ENCODE results near the gene CZIB. TPM values are rescaled to one million over a fixed set of nuclear protein-coding genes. Genes with fewer than 3 reads are reported as not detected.

CZIB gene
- total and polyA plus RNA-seq, 2 of the 4 experiments (the other 2 are of a cell fraction): 41.0 to 58.9 TPM

GRCh38 chr1:53183095-53183990 lies 37.1 kb downstream of the CZIB start:
- H3K4me1 ChIP-seq (ENCODE audit: control insufficient read depth, insufficient read depth, low read length): peaks cover 49% of the 10 kb centered on the region
- H3K4ac ChIP-seq (ENCODE audit: low read depth, low read length): peak overlapping the region; percentile 97
- H3K27ac ChIP-seq (ENCODE audit: insufficient read depth, low read length): peak overlapping the region; percentile 98
- H3K4me3 ChIP-seq (ENCODE audit: insufficient read depth, low read depth, low read length): no peak overlapping the region
- CTCF ChIA-PET: interaction anchor here (1.0 kb wide), 1 partner anchor 71 kb away, joined by 3 read pairs; no protein-coding TSS in a partner anchor
- peaks cover 50% of the 10 kb centered on the region for H3K9me1 ChIP-seq (ENCODE audit: insufficient read depth, low read length)
- H3K56ac ChIP-seq (ENCODE audit: extremely low read depth, insufficient read depth, low read length): peak overlapping the region; percentile 63; the same call in 1 of the 2 replicates
- peak overlapping the region; percentile 92 for H4K5ac ChIP-seq (ENCODE audit: low read depth, low read length)
- no peaks in the 10 kb centered on the region for H4K20me1 ChIP-seq (ENCODE audit: insufficient read depth, low read length)
- peak overlapping the region; percentile 97; the same call in 2 of the 3 replicates for H2BK15ac ChIP-seq (ENCODE audit: low read depth, low read length)
- H3K14ac ChIP-seq (replicated peaks; ENCODE audit: low read depth, low read length): peak overlapping the region; percentile 97
- in situ Hi-C loops (cut with MboI; ENCODE audit: low sequenced_read_pairs): loop anchor here (10.0 kb wide), 2 partner anchors 279 to 479 kb away; no protein-coding TSS in a partner anchor
- dilution Hi-C loops (cut with HindIII; ENCODE audit: low sequenced_read_pairs, unreplicated experiment): no loop called here
- peak overlapping the region; percentile 97 for H2AK5ac ChIP-seq (ENCODE audit: low read depth, low read length)
- no peaks in the 10 kb centered on the region for H3K27me3 ChIP-seq (ENCODE audit: control insufficient read depth, insufficient read depth, low read length)
- peak overlapping the region; percentile 87 for H2BK20ac ChIP-seq (ENCODE audit: low read depth, low read length)
- H4K8ac ChIP-seq (ENCODE audit: low read depth in 2 of 2, low read length in 2 of 2): peak overlapping the region; percentile 82 to 90; a peak in 3 of 4 replicates
- H3K36me3 ChIP-seq (ENCODE audit: control insufficient read depth, insufficient read depth, low read length): no peaks in the 10 kb centered on the region
- peak overlapping the region; percentile 19; the same call in 1 of the 2 replicates for H3K4me2 ChIP-seq (ENCODE audit: low read depth, low read length)
- peak overlapping the region; percentile 46 for H2AK9ac ChIP-seq (replicated peaks; ENCODE audit: low read depth, low read length, poor library complexity)
- 6% methylated on average over 3 of the region's 6 CpGs; no CpG with 5 or more reads in 1 of the 2 experiments for WGBS, 2 experiments (ENCODE audit: extremely low coverage in 2 of 2, insufficient read length in 1 of 2)
- H3K23ac ChIP-seq (ENCODE audit: low read depth, low read length): peak overlapping the region; percentile 97
- peak; percentile 97 for DNase-seq
- H2AFZ ChIP-seq (replicated peaks; ENCODE audit: low read length, poor library complexity): peak overlapping the region; percentile 83
- peaks cover 0 to 5% of the 10 kb centered on the region in 2 experiments; a peak in 2 of 4 replicates for H3K79me1 ChIP-seq (ENCODE audit: low read depth in 1 of 2, low read length in 2 of 2)
- H3K18ac ChIP-seq (ENCODE audit: low read depth, low read length): peak overlapping the region; percentile 70
- peak overlapping the region; percentile 93 for H2BK5ac ChIP-seq (ENCODE audit: low read depth, low read length, poor library complexity, severe bottlenecking)
- peak overlapping the region; percentile 98 for H2BK120ac ChIP-seq (ENCODE audit: low read depth, low read length)
- H3K9me3 ChIP-seq (ENCODE audit: control insufficient read depth, insufficient read depth, low read length): no peaks in the 10 kb centered on the region
- intact Hi-C loops (cut with micrococcal nuclease): loop anchor here (2.0 to 10.0 kb wide), 4 partner anchors 77 to 481 kb away; partner anchors contain the start of genes ECHDC2, PODN and SCP2
- no TSS peak for BruUV-seq (replicated peaks)
- POLR2A ChIA-PET (ENCODE audit: unreplicated experiment): no interaction called here
- H3K9ac ChIP-seq (ENCODE audit: low read depth, low read length): peak overlapping the region; percentile 70
- H4K91ac ChIP-seq (ENCODE audit: insufficient read depth, low read depth, low read length): peak overlapping the region; percentile 91
- peak; percentile 74 for ATAC-seq (ENCODE audit: low read depth)
- TF ChIP-seq CEBPB (IDR thresholded peaks at IDR 0.05; ENCODE audit: low read depth, low read length) (peak; percentile 82), POLR2A (IDR thresholded peaks at IDR 0.05; ENCODE audit: low read depth, low read length) (no peak), RFX5 (IDR thresholded peaks at IDR 0.05; ENCODE audit: low read depth, low read length) (no peak), BHLHE40 (IDR thresholded peaks at IDR 0.05; ENCODE audit: low read depth, low read length) (0 out of 2 replicates have a peak, but pooled peaks have one; percentile 30), SMC3 (IDR thresholded peaks at IDR 0.05; ENCODE audit: low read depth, low read length) (0 out of 2 replicates have a peak, but pooled peaks have one; percentile 5), USF2 (IDR thresholded peaks at IDR 0.05; ENCODE audit: low read depth, low read length) (peak; percentile 95), FOS (IDR thresholded peaks at IDR 0.05; ENCODE audit: low read depth, low read length) (0 out of 2 replicates have a peak, but pooled peaks have one; percentile 36), MXI1 (IDR thresholded peaks at IDR 0.05; ENCODE audit: borderline replicate concordance, low read depth, low read length) (no peak), MAFK (IDR thresholded peaks at IDR 0.05; ENCODE audit: low read depth, low read length) (no peak), CTCF (conservative IDR thresholded peaks at IDR 0.05; ENCODE audit: low read depth, low read length) (no peak), ELK1 (IDR thresholded peaks at IDR 0.05; ENCODE audit: borderline replicate concordance, low read depth, low read length) (no peak), NFE2L2 (IDR thresholded peaks at IDR 0.05; ENCODE audit: low read depth, low read length) (no peak)

Measured in IMR-90 (cell line).